ENCODE measurements around the gene SNAP29. TPM values are rescaled to one million over a fixed set of nuclear protein-coding genes. Genes with fewer than 3 reads are reported as not detected.
"Not testable (repeated sequence)": the region's sequence is repeated elsewhere in the genome, so short reads cannot be mapped to it uniquely, and the experiment has no call there.

Gene SNAP29
- total and polyA plus RNA-seq, 2 donors (not counting 3 experiments of a cell fraction or from before 2014, with no cell fraction given): 16.4 to 26.7 TPM

DNA sequence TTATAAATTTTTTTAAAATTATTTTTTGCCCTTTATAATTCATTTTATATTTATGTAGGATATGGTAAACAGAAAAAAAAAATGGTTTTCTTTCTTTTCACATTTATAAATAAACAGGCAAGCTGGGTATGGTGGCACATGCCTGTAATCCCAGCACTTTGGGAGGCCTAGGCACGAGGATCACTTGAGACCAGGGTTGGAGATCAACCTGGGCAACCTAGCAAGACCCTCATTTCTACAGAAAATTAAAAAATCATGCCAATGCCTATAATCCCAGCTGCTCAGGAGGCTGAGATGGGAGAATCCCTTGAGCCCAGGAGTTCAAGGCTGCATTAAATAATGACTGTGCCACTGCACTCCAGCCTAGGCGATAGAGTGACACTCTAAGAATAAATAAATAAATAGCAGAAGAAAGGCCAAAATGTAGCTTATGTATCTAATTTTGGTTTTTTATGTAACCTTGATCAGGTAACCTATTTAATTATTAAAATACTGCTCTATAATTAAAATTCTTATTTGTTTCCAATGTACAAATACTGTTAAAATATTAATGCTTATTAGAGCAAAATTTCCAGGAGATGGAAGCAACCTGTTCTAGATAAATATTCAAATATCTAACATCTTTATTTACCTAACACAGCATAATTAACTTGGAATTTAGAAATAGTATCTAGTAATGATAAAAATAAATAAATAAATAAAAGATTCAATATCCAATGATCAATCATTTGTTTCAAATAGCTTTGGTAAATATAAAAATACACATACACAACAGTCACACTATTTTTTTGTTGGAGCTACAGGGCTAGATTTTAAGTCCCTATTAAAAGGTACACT, 21.6 kb upstream of the SNAP29 start:
- CTCF ChIA-PET: no interaction called here
- dilution Hi-C loops (cut with MboI; ENCODE audit: extremely low pct_ligation_motif_present, low sequenced_read_pairs): no loop called here
- DNase-seq (ENCODE audit: low read depth, low spot score) (no peak), FAIRE-seq (no peak)
- H3K4me3 ChIP-seq (replicated peaks in 1 of 3; ENCODE audit: insufficient read depth in 1 of 3, low read depth in 1 of 3, low read length in 3 of 3): no peak overlapping the region
- no TSS peak for BruUV-seq (replicated peaks)
- POLR2A ChIA-PET: interaction anchor here (0.6 kb wide), 1 partner anchor 23 kb away, joined by 5 read pairs; no protein-coding TSS in a partner anchor
- no peaks in the 10 kb centered on the region for H3K27me3 ChIP-seq (ENCODE audit: control insufficient read depth in 2 of 2, insufficient read depth in 2 of 2, low read length in 2 of 2)
- H2AFZ ChIP-seq (ENCODE audit: low read depth, low read length): no peak overlapping the region
- no peak overlapping the region for H3K27ac ChIP-seq (ENCODE audit: insufficient read depth, low read depth, low read length)
- no peak overlapping the region for H3K9ac ChIP-seq (replicated peaks; ENCODE audit: extremely low read depth, insufficient read depth, low read length)
- H3K4me2 ChIP-seq (ENCODE audit: insufficient read depth, low read length): no peak overlapping the region
- TF ChIP-seq POLR2A (IDR thresholded peaks at IDR 0.05; ENCODE audit: low read depth, low read length) (no peak), EZH2 (IDR thresholded peaks at IDR 0.05; ENCODE audit: borderline replicate concordance, low read depth, low read length, severe bottlenecking) (no peak), POLR2AphosphoS5 (IDR thresholded peaks at IDR 0.05; ENCODE audit: insufficient read depth, low read depth, low read length) (no peak), MYC (IDR thresholded peaks at IDR 0.05; ENCODE audit: low read depth, low read length) (no peak)
- TF ChIP-seq, protein P1, sequence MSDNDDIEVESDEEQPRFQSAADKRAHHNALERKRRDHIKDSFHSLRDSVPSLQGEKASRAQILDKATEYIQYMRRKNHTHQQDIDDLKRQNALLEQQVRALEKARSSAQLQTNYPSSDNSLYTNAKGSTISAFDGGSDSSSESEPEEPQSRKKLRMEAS (IDR thresholded peaks at IDR 0.05; ENCODE audit: insufficient read depth, insufficient read length): no peak
- no peaks in the 10 kb centered on the region for H3K9me3 ChIP-seq (replicated peaks; ENCODE audit: control insufficient read depth, insufficient read depth, low read length)
- H3K79me2 ChIP-seq (ENCODE audit: control insufficient read depth, insufficient read depth, low read length): peaks cover 26% of the 10 kb centered on the region
- no peaks in the 10 kb centered on the region for H3K9me1 ChIP-seq (replicated peaks; ENCODE audit: control insufficient read depth, extremely low read depth, insufficient read depth, low read length)
- intact Hi-C loops (cut with micrococcal nuclease): no loop called here
- peaks cover 0 to 10% of the 10 kb centered on the region in 2 experiments for H3K36me3 ChIP-seq (ENCODE audit: control insufficient read depth in 2 of 2, extremely low read depth in 1 of 2, insufficient read depth in 2 of 2, low read length in 2 of 2)
- no peaks in the 10 kb centered on the region for H4K20me1 ChIP-seq (replicated peaks; ENCODE audit: control insufficient read depth, extremely low read depth, insufficient read depth, low read length)
- no peaks in the 10 kb centered on the region for H3K4me1 ChIP-seq (ENCODE audit: control insufficient read depth, extremely low read depth, insufficient read depth, low read length)

DNA sequence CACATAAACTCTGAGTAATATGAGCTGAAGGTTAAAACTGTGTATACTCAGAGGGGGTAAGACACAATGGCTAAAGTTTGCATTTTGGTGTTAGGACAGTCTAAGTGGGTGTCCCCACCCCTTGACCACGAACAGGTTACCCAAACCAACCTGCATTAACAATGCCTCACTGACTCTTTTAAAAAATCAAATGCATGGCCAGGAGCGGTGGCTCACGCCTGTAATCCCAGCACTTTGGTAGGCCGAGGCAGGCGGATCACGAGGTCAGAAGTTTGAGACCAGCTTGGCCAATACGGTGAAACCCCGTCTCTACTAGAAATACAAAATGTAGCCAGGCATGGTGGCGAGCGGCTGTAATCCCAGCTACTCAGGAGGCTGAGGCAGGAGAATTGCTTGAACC, 19.5 kb upstream of the SNAP29 start:
- CTCF ChIA-PET: interaction anchor here (1.1 kb wide), 1 partner anchor 15 kb away, joined by 3 read pairs; no protein-coding TSS in a partner anchor

More for the DNA sequence above, 19.5 kb upstream of the SNAP29 start:
- dilution Hi-C loops (cut with MboI; ENCODE audit: extremely low pct_ligation_motif_present, low sequenced_read_pairs); intact Hi-C loops (cut with micrococcal nuclease); H3K4me1 ChIP-seq (ENCODE audit: control insufficient read depth, extremely low read depth, insufficient read depth, low read length); POLR2A ChIA-PET; H3K9ac ChIP-seq (replicated peaks; ENCODE audit: extremely low read depth, insufficient read depth, low read length); FAIRE-seq; H3K9me3 ChIP-seq (replicated peaks; ENCODE audit: control insufficient read depth, insufficient read depth, low read length); BruUV-seq (replicated peaks); H3K4me2 ChIP-seq (ENCODE audit: insufficient read depth, low read length); H4K20me1 ChIP-seq (replicated peaks; ENCODE audit: control insufficient read depth, extremely low read depth, insufficient read depth, low read length); H3K36me3 ChIP-seq (ENCODE audit: control insufficient read depth in 2 of 2, extremely low read depth in 1 of 2, insufficient read depth in 2 of 2, low read length in 2 of 2); DNase-seq (ENCODE audit: low read depth, low spot score); H2AFZ ChIP-seq (ENCODE audit: low read depth, low read length); H3K9me1 ChIP-seq (replicated peaks; ENCODE audit: control insufficient read depth, extremely low read depth, insufficient read depth, low read length); H3K27ac ChIP-seq (ENCODE audit: insufficient read depth, low read depth, low read length); H3K27me3 ChIP-seq (ENCODE audit: control insufficient read depth in 2 of 2, insufficient read depth in 2 of 2, low read length in 2 of 2); H3K4me3 ChIP-seq (replicated peaks in 1 of 3; ENCODE audit: insufficient read depth in 1 of 3, low read depth in 1 of 3, low read length in 3 of 3): not testable (repeated sequence)
- peaks cover 36% of the 10 kb centered on the region for H3K79me2 ChIP-seq (ENCODE audit: control insufficient read depth, insufficient read depth, low read length)

Data from endothelial cell of umbilical vein (primary cell).